Stimulated activated CD4-positive, alpha-beta T cell treated with anti-CD3 and anti-CD28 coated beads, TNF-alpha, amount 100 ng/mL, for 4 hours (primary cell): Measurements from ENCODE around the gene CTSD.

ENCODE experiments used
- DNase-seq, 3 experiments: peaks; one replicate each; pipeline ENCODE4 v3.0.0-alpha.2; 2020; ENCODE audit warnings: low read depth in 3 of 3

The CTSD gene

DNA sequence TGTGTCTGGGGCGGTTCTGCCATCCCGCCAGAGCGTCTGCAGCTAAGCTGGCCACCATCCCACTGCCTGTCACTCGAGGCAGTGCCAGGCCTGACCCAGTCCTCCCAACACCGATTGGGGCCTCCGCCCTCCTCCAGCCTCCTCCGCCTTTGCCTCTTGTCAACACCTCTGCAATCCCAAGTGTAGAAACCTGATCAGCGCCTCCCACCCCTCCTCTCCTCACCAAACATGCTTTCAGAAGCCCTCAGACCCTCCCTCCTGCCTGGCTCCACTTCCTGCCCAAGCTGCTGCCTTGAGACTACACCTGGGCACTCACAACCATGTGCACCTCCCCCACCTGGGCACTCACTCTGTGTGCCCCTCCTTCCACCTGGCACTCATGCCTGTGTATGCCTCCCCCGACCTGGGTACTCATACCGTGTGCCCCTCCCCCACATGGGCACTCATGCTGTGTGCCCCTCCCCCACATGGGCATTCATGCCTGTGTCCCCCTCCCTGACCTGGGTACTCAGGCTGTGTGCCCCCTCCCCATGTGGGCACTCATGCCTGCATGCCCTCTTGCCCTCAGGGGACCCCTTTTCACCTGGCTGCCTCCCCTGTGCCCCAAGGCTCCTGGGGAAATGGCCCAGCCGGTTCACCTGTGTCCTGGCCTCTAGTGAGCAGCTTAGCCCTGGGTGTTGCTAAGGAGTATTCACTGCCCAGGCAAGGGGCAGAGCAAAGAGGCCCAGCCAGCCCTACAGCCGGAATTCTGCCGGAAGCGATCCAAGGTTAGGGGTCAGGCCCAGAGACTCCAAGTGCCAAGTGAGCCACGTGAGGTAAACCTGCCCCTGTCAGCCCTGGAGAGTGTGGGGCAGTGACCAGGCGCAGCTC lies 7.8 kb downstream of the CTSD start:
- DNase-seq: no peak

DNA sequence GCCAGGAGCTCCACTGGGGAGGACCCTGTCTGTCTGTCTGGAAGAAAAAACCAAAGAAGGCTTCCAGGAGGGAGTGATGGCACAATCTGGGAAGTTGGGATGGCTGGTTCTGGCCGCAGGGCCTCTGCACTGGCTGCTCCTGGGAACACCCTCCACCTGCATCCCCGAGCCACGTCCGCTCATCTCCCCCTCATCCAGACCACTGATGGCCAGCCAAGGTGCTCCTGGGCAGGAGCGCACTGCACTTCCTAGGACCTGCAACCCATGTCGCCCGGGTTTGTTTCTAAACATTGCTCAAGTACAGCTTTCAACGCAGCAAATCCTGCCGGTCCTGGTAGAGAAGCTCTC lies 8.4 kb downstream of the CTSD start:
- no peak for DNase-seq

DNA sequence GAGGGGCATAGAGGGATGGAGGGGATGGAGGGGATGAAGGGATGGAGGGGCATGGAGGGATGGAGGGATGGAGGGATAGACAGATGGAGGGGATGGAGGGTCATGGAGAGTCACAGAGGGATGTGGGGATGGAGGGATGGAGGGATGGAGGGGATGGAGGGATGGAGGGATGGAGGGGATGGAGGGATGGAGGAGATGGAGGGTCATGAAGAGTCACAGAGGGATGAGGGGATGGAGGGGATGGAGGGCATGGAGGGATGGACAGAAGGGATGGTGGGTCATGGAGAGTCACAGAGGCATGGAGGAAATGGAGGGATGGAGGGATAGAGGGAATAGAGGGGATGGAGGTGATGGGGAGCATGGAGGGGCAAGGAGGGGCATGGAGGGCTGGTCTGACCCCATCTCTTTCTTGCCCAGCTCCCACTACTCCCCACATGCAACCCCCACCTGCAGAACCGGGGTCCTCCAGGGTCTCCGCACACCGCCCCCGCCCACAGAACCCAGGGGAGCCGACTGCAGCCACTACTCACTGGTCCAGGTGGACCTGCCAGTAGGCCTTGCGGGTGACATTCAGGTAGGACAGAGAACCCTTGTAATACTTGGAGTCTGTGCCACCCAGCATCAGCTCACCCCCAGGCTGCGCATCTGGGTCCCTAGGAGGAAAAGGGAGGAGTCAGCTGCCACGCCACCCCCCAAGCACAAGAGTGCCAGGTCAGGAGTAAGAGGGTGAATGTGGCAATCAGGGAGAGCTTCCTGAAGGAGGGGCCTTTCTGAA lies 9.2 kb downstream of the CTSD start:
- DNase-seq: no peak

DNA sequence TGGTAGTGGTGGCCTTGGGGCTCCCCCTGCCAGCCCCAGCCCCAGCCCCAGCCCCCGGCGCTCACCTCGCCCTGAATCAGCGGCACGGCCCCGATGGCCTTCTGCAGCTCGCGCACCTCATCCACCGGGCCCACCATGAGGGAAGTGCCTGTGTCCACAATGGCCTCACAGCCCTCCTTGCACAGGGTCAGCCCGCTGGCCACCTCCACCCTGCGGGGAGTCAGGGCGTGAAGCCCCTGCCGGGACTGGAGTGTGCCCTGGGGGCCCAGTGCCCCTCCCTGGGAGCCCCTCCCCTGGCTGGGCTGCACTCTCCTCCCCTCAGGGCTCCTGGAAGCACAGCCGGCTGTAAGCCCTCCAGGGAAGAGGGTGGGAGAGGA lies 9.8 kb downstream of the CTSD start:
- DNase-seq: no peak

DNA sequence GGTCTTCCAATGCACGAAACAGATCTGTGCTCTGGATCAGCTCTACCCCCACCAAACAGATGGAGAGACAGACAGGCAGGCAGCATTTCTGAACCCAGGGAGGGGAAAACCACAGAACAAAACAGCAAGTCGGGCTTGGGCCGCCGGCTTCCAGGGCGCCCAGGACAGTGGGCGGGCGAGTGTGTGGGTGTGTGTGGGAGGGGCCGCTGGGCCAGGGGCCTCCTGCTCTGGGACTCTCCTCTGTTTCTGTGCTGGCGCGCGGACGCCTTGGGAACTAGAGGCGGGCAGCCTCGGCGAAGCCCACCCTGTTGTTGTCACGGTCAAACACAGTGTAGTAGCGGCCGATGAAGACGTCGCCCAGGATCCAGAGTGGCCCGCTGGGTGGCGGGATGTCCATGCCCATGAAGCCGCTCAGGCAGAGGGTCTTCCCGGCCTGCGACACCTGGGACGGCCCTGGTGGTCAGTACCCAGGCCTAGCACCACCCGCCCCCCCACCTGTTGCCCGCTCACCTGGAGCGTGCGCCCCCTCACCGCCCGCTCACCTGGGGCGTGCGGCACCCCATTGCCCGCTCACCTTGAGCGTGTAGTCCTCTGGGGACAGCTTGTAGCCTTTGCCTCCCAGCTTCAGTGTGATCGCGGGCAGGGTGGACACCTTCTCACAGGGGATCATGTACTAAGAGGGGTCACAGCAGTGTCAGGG lies 10.3 kb downstream of the CTSD start:
- DNase-seq: no peak

DNA sequence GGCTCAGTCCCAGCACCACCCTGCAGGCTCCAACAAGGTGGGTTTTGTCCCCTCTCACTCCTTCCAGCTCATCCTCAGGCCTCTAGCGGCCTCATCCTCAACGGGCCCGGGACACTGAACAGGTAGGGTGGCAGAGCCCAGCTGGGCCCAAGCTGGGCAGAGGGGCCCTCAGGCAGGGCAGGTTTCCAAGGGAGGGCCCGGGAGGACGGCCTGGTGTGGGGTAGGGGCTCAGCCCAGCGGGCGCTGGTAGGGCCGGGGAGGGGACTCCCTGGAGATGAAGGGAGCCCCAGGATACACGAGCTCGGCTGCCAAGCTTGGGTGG lies 10.9 kb downstream of the CTSD start:
- DNase-seq: no peak

DNA sequence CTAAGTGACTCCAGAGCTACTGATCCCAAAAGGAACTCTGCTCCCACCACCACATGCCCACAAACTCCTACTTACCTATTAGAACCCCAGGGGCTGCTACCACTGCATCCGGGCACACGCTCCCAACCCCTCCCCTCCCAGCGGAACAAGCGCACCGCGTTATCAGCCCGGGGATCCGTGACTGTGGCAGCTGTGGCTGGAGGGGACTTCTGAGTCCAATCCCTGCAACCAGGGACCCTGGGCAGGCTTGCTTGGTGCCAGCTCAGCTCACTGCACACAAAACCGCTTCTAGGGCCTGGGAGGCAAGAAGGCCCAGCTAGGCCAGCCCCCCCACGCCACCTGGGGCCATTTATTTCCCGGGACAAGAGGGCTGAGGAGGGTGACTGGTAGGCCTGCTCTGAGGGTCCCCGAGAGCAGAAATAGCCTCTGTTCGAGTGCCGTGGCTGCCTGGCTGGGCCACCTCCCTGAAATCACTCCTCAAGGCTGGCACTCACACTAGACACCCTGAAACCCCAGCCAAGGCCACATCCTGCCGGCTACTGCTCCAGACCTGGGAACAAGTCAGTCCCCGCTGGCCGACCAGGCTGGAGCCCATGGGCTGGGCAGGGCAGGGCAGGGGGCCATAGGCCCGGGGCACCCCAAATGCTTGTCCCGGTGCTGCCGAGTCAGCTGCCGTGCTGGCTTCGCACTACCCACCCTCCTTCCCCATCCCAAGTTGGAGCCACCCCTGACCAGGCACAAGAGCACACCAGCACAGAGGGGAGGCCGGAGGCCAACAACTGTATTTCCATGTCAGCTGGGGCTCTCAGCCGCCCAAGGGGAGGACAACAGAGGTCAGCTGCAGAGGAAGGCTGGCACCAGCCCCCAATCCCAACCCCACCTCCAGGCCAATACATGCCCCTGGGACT lies 11.5 kb downstream of the CTSD start:
- no peak for DNase-seq

DNA sequence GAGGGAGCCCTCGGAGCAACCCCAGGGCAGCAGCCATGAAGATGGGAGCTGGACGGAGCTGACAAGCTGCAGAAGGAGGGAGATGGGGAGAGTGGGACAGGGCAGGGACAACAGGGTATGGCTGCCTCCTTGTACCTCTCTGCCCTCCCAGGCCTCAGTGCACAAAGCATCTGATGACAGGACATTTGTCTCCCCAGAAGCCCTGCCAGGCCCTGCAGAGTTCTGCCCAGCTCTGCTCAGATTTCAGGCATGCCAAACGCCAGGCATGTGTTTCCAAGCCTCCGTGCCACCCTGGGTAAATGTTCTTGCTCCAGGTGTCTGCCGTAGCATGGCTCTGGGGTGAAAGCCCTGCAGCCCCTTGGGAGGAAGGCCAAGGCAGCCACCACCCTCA lies 12.2 kb downstream of the CTSD start:
- DNase-seq: no peak

DNA sequence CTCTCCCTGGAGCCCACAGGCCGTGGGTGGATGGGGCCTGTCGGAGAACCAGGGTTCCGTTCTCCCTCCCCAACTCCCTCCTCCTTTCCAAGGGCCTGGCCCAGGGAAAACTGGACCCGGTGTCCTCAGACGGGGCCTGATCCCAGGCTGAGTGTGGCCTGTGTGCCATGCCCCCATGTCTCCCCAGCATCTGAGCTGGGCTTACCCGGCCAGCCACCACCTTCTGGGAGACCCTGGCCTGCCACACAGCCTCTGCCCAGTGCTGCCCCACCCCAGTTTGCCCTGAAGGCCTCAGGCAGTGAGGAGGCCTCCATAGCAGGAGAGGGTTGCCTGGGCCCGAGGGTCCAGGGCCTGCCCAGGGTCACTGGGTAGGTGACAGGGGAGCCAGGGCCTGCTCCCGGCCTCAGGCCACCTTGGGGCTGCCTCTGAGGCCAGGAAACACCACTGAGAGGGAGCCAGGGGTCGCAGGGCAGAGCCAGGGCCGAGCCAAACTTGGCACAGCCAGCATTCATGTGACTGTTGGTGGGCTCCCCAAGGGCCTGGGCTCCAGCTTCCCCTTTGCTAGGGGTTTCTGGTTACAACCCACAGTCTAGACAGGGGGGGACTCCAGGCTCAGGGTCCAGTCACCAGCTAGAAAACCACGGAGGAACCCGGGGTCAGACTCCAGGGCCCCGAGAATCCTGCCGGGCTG lies 12.7 kb downstream of the CTSD start:
- DNase-seq: no peak

DNA sequence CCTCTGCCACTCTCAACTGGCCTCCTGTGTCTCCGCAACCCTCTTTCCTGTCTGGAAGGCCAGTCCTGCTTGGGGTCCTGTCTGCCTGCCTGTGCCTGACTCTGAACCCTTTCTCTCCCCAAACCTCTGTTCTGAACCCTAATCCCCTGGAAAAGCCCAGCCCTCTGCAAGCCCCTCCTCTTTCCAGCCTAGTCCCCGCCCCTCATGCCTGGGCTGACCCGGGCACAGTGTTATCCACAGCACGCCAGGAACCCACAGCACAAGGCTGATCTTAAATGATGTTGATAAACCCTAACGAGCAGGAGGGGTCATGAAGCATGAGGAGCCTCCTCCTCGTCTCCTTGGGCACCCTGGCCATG lies 13.3 kb downstream of the CTSD start, which contains the start of gene IFITM10:
IFITM10 (minus strand) TSS at position 115 of the 359 bp plus-strand sequence. CDS start 153 bp downstream, outside the sequence.
- no peak for DNase-seq

DNA sequence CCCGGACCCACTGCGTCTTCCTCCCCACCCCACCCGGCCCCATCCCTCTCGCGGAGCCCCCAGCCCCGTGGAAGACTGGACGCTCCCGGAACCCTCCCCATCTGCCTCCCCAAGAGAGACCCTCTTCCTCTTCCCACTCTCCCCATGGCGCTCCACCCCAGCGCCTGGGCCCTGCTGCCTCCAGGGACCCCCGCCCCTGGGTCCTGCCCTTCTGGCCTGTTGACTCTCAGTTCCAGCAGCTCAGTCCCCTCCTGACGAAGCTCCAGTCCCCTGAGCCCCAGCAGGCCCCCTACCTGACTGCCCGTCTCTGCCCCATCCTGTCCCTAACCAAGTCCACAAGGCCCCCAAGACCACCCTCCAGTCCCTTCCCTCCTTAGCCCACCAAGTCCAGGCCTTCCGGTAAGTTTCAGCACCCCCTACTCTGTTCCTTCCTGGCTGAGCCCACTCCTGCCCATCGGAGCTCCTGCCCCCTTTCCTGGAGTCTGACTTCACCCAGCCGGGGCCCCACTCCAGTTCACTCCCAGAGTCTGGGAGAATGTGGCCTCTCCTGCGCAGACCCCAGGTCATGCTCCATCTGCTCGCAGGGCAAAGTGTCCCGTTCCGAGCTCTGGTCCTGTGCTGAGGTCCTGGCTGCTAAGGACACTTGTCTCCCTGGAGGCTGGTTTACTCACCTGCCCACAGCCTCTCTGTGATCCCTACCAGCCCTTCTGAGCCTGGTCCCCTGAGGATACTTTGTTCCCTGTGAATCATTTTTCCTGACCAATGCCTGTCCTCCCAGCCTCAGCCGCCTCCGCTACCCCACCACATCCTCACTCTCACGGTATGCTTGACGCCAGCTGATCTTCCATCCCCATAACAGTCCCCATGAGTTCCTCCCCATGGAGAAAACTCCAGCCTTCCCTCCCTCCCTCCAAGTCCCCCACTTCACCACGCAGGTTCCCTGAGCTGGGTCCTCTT lies 14.1 kb downstream of the CTSD start:
- no peak for DNase-seq

DNA sequence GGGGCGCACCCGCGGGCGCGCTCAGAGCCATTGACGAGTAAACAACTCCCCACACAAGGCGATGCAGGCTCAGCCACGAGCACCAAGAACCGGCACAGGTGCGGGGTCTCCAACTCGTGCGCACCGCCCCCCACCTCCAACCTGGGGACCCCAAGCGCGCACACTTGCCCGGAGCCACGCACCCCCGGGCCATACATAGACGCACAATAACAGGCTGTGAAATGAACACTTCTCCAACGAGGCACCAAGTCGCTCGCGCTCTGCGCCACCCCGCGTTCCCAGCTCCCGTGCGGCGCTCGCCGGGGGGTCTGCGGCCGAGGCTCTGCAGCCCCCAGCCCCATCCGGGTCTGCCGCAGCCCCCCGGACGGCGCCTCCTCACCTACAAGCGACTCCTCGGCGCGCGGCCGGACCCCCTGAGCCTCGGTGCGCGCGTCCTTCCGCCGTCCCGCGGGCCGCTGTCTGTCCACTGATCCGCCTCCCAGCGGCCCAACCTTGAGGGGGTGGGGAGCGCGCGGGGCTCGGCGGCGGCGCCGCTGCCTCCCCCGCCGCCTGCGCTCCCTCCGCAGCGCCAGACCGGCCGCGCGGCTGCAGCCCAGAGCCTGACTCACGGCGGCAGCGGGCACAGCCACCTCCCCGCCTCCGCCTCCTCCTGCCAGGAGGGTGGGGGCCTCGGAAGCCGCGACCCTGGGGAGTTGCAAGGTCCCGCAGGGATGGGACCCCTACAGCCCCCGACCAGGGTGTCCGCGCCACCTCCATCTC lies 14.9 kb downstream of the CTSD start:
- DNase-seq: no peak

DNA sequence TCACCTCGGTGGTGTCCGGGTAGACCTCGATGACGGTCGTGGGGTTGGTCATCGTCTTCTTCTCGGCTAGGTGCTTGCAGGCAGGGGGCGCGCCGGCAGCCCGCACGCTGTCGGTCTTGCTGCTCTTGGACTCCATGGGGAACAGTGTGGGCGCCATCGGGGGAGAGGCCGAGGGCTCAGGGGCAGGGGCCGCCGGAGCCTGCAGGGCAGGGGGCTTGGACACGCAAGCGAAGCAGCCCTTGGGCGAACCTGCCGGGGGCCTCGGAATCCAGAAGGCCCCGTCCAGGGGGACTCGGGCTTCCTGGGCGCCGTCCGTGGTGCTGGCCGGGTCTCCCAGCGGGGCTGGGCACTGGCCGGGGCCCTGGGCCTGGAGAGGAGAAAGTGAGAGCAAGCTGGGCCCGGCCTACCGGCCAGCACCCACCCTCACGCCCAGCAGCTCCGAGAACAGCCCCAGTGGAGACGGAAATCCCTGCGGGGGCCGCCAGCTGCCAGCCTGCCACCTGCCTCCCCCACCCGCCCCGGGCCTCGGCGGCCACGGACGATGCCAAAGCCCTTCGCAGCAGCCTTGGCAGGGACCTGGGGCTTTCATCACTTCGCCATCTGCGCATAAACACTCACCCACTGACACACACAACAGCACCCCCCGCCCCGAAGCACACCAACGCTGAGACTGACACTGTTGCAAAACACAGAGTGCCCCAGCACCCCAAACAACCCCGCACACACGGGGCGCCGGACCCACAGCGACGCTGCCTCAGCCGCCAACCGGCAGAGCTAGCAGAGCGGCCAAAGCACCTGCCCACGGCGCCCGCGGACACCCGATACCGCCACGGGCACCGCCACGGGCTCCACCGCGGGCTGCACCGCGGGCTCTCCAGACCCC lies 15.7 kb downstream of the CTSD start:
- DNase-seq: no peak

DNA sequence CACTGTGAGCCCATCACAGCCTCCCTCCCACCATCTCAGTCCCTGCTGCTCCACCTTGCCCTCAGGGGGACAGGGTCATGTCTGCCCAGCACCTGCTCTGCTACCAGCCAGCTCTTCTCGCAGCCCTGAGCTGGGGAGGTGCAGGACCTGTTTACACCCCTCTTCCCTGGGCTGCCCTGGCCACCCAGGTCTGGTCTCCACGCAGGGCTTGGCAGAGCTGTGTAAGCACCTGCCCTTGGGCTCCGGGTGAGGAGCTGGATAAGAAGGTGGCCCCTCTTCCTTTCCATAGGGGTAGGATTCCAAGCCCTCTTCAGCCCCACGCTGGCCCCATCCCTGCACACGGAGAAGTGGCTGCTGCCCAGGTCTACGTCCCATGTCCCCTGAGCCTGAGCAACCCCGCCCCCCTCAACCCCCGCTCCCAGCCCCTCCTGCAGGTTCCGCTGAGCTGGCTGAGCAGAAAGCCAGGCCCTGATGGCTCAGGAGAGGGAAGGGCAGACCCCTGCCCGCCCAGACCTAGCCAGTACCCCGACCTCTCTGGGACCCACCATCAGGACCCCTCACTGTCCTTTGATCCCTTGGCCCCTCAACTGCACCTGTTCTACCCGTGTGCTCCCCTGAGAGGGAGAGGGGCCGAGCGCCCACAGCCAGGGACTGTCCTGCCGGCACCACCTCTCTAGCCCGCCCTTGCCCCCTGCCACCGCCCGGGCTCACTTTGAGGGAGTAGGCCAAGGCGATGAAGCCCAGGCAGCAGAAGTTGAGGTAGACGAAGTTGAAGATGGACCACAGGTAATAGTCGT lies 16.6 kb downstream of the CTSD start:
- no peak for DNase-seq

DNA sequence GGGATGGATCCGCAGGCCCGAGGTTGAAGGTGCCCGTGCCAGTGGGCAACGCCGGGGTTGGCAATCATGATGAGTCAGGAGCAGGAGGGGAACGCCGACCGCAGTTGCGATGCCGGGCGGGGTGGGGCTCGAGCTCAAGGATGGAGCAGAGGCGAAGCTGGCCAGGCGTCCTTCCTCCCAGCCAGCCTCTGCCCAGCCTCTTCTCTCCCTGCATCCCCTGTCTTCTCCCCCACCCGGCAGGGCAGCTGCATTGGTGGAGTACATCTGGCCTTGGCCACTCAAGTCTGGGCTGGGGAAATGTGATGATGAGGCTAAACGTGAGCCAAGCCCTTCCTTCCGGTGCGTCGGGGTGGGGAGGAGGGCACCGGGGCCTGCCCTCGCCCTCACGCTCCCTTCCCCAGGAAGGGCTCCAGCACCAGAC lies 17.2 kb downstream of the CTSD start:
- DNase-seq: no peak

DNA sequence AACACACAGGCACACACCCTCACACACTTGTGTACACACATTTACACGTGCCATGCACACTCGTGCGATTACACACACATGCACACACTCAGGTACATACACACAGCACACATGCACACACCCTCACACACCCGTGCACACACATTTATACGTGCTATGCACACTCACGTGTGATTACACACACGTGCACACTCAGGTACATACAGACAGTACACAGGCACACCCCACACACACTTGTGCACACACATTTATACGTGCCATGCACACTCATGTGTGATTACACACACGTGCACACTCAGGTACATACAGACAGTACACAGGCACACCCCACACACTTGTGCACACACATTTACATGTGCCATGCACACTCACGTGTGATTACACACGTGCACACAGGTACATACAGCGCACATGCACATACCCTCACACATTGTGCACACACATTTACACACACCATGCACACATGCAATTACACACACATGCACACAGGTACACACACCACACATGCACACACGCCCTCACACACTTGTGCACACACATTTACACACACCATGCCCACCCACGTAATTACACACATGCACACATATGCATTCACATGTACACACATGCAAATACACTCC lies 17.9 kb downstream of the CTSD start:
- DNase-seq: no peak
